Renal pelvis (tissue), 4 donors: ENCODE results near the gene CXCL3. TPM values are rescaled to one million over a fixed set of nuclear protein-coding genes. Genes with fewer than 3 reads are reported as not detected.
A peak's percentile ranks its signal among the peaks of the same experiment; 100 is the strongest.

ENCODE experiments used
- DNase-seq: peaks from one replicate; pipeline ENCODE4 v3.0.0-alpha.2; 2013
- polyA plus RNA-seq, 3 donors: library from polyadenylated mRNA; unstranded; fragments of 120-200 nt; gene quantifications; one replicate each; pipeline ENCODE4 v1.2.1, GENCODE V29; 2013; ENCODE audit not compliant: insufficient read length in 3 of 3

Gene CXCL3
- polyA plus RNA-seq, 3 donors, result 0.36 TPM; not detected in 2

GRCh38 chr4:74015126-74015780 is 23.2 kb downstream of the CXCL3 start:
- DNase-seq, result no peak

- DNase-seq, result no peak
Measured at GRCh38 chr4:74014332-74014731, 24.2 kb downstream of the CXCL3 start.

GRCh38 chr4:74013264-74013663 is 25.2 kb downstream of the CXCL3 start:
- no peak for DNase-seq

- DNase-seq, result no peak
Measured at GRCh38 chr4:74012130-74012529, 26.4 kb downstream of the CXCL3 start.

GRCh38 chr4:74009307-74009706 is 29.2 kb downstream of the CXCL3 start:
- no peak for DNase-seq

- DNase-seq, result no peak
Measured at GRCh38 chr4:74006009-74006476, 32.4 kb downstream of the CXCL3 start.

GRCh38 chr4:74005528-74005927 is 33.0 kb downstream of the CXCL3 start:
- DNase-seq, result no peak

GRCh38 chr4:74004668-74005067 is 33.8 kb downstream of the CXCL3 start:
- DNase-seq, result no peak

- DNase-seq, result no peak
Measured at GRCh38 chr4:74000301-74000700, 38.2 kb downstream of the CXCL3 start.

GRCh38 chr4:73998040-73999011 is 40.2 kb downstream of the CXCL3 start, which contains the start of gene CXCL5:
CXCL5 (minus strand) TSS chr4:73998677; CDS start chr4:73998581, 96 bp downstream.
- DNase-seq, result peak; percentile 3

- DNase-seq, result no peak
Measured at GRCh38 chr4:73992050-73992449, 46.4 kb downstream of the CXCL3 start.

- DNase-seq, result no peak
Measured at GRCh38 chr4:73991742-73992000, 46.8 kb downstream of the CXCL3 start.

- no peak for DNase-seq
Measured at GRCh38 chr4:73990988-73991741, 47.3 kb downstream of the CXCL3 start.

GRCh38 chr4:73989928-73990327 is 48.6 kb downstream of the CXCL3 start:
- peak; percentile 8 for DNase-seq

GRCh38 chr4:73989031-73989430 is 49.5 kb downstream of the CXCL3 start:
- DNase-seq, result no peak

- DNase-seq, result no peak
Measured at GRCh38 chr4:73988061-73988460, 50.4 kb downstream of the CXCL3 start, which contains the start of gene PPBP. PPBP (minus strand) TSS chr4:73988190; CDS start chr4:73988103, 87 bp downstream.

Other genes with a start within 250 kb of the CXCL3 start
- under 1 TPM in 1 of 3 donors, not detected in 2; 0.04 TPM for gene CXCL6, start 202.0 kb downstream of the CXCL3 start, polyA plus RNA-seq
- gene PF4V1, start 185.4 kb downstream of the CXCL3 start, polyA plus RNA-seq, result under 1 TPM in 2 of 3 donors, not detected in 1; 0.53 to 0.84 TPM
- under 1 TPM; 0.27 to 0.67 (median 0.36) TPM for gene CXCL1, start 169.3 kb downstream of the CXCL3 start, polyA plus RNA-seq
- 1 to 10 TPM; 4.1 to 8.8 (median 6.2) TPM for gene PF4, start 56.7 kb downstream of the CXCL3 start, polyA plus RNA-seq
- 10 to 100 TPM; 12.4 to 22.5 (median 19.2) TPM for gene PPBP, start 50.5 kb downstream of the CXCL3 start, polyA plus RNA-seq
- gene CXCL5, start 40.0 kb downstream of the CXCL3 start, polyA plus RNA-seq, result under 1 TPM in 2 of 3 donors, not detected in 1; 0.07 to 0.12 TPM
- gene CXCL2, start 60.5 kb upstream of the CXCL3 start, polyA plus RNA-seq, result under 1 TPM; 0.18 to 0.52 (median 0.33) TPM
- gene MTHFD2L, start 119.4 kb upstream of the CXCL3 start, polyA plus RNA-seq, result 10 to 100 TPM; 18.8 to 24.7 (median 23.6) TPM